ENCODE measurements around the gene PIGO.

The PIGO gene

GRCh38 chr9:35070823-35071813, 25.3 kb downstream of the PIGO start:
- DNase-seq (ENCODE audit: low read depth) = no peak

DNA sequence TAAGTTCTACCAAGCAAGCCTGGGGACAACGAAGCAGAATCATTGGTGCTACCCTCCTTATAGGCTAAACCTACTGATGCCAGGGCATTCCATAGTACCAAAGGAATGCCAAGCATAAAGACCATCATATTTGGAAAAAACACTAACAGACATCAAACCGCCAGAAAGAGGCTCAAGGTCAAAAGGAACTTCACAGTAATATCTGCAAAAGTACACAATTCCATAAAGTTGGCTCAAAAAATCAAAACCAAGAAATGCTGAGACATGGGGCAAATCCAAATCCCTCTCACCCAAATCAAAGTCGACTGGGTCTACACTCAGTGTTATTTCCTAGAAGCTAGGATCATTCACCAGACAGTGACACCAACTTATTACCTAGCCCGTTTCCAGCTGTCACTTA, 27.4 kb downstream of the PIGO start:
- DNase-seq (ENCODE audit: low read depth) = no peak

DNA sequence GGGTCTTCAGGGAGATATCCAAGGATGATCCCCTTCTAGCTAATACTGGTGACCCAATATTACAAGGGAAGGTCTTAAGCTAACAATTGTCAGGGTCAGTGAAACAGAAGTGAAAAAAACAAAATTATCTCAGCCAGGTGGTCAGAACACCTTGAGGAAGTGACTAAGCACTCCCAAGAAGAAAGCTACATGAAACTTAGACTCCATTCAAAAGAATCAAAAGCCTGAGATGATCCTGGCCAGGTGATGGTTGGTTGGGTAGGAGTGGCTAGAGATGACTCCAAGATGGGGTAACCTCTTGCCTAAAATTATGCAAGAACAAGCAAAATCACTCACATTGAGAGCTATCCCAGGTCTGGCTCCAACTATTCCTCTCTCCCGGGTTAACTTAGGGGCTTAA, 29.3 kb downstream of the PIGO start:
- no peak for DNase-seq (ENCODE audit: low read depth)

DNA sequence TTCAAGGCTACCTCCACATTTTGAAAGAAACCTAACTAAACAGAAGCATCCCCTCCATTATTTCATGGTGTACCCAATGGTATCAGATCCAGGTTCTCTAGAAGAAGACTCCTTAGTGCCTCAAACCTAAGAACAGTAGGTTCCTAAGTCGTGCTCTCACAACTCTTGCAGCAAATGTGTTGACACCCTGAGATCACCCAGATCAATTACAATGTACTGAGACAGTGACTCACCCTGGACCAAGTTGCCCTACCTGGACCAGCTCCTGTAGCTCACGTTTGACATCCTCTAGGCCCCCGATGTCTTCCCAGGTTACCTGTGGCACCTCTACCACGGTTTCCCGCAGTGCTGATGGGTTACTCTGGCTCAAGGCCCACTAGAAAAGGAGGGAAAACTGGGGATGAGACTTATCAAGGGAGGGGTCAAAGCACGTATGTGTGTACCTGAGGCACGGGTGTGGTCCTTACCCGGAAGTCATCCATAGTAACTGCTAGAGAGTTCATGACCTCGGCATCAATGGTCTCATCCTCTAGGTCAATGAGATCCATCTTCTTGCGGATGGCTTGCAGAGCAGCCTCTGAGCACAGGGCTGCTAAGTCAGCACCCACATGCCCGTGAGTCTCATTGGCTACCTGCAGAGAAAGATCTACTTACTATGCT, 35.7 kb downstream of the PIGO start:
- DNase-seq (ENCODE audit: low read depth) = no peak

- DNase-seq (ENCODE audit: low read depth) = no peak
These were observed 37.0 kb downstream of the PIGO start for GRCh38 chr9:35059438-35059837.

- no peak for DNase-seq (ENCODE audit: low read depth)
These were observed 39.1 kb downstream of the PIGO start for GRCh38 chr9:35057271-35057620.

- no peak for DNase-seq (ENCODE audit: low read depth)
These were observed 39.7 kb downstream of the PIGO start for GRCh38 chr9:35056571-35057270.

- no peak for DNase-seq (ENCODE audit: low read depth)
These were observed 41.3 kb downstream of the PIGO start for GRCh38 chr9:35054871-35055644.

DNA sequence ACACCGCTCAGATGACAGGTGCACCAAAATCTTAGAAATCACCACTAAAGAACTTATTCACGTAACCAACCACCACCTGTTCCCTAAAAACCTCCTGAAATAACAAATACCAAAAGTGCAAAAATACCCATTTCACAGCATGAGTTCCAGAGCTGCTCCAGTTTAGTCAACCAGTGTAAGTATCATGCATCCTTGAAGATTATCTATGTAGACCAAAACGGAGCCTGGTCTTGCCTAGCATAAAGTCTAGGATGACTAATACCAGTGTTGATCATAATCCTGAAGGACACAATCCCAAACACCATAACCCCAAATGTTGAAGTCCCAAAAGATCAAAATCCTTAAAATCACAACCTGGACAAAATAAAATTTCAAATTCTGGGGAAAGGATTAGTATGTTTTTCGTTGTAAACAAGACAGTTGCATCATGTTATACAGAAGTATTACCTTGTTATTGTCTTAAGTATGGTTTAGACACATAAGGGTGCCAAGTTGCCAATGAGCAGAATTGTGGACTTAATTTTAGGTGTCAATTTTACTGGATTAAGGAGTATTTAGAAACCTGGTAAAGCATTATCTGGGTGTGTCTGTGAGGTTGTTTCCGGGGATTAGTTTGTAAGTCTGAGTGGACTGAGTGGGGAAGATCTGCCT, 42.1 kb downstream of the PIGO start:
- no peak for DNase-seq (ENCODE audit: low read depth)

- DNase-seq (ENCODE audit: low read depth) = peak; percentile 10
These were observed 45.1 kb downstream of the PIGO start for GRCh38 chr9:35051069-35051967.

- DNase-seq (ENCODE audit: low read depth) = no peak
These were observed 47.9 kb downstream of the PIGO start for GRCh38 chr9:35048511-35048910.

DNA sequence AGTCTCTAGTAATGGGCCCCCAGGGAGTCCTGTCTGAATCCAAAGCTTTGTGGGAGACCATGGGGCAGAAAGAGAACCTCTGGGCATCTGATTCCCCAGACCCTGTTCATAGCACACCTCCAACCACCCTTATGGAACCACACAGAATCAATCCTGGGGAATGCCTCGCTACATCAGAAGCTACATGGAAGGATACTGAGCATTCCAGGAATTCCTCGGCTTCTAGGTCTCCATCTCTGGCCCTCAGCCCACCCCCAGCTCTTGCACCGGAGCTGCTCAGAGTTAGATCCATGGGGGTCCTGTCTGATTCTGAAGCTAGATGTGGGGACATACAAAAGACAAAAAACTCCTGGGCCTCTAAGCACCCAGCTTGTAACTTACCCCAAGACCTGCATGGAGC, 52.3 kb downstream of the PIGO start:
- DNase-seq (ENCODE audit: low read depth) = no peak

- no peak for DNase-seq (ENCODE audit: low read depth)
These were observed 53.4 kb downstream of the PIGO start for GRCh38 chr9:35042891-35043545.

DNA sequence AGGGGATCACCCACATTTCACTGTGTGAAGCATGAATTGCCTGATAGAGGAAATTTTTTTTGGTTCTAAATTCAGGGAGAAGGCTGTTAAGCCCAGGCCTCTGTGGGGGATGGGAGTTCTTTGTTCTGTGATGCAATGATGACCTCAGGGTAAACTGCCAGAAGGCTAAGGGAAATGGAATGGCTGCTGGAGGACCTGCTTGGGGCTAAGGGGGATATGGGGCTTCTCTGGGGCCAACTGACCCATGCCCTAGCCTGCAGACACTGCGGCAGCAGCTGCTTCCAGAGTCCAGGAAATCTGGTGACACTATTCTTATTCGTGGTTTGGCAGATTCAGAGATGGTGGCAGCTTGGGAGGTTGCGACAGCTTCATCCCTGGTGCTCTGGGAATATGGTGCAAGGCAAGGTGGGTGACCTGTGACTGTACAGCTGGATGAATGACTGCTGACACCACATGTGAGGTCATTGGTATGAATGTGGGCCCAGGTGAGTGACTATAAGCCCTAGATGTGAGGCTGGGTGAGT, 54.2 kb downstream of the PIGO start:
- DNase-seq (ENCODE audit: low read depth) = no peak
